GM23248 (cell line): ENCODE data around the gene PYCR2. TPM values are rescaled to one million over a fixed set of nuclear protein-coding genes. Genes with fewer than 3 reads are reported as not detected.

ENCODE experiments used
- DNase-seq: peaks from one replicate; pipeline ENCODE4 v3.0.0-alpha.2; 2015
- H2AFZ ChIP-seq: fragments of 200-600 bp; sonication (generic); 2 replicates; pipeline ENCODE4 v1.6.1; 2016; ENCODE audit warnings: antibody characterized with exemption
- H3F3A ChIP-seq: fragments of 200-600 bp; sonication (generic); 2 replicates; pipeline ENCODE4 v1.6.1; 2016; ENCODE audit warnings: mild to moderate bottlenecking, antibody characterized with exemption, mixed run types; ENCODE audit not compliant: insufficient read depth
- H3K27ac ChIP-seq: fragments of 200-600 bp; sonication (generic); 2 replicates; pipeline ENCODE4 v1.5.1; 2016; ENCODE audit warnings: mild to moderate bottlenecking
- H3K27me3 ChIP-seq: fragments of 200-600 bp; sonication (generic); replicated peaks from 2 replicates; pipeline ENCODE4 v1.6.1; 2016; ENCODE audit warnings: mild to moderate bottlenecking; ENCODE audit not compliant: insufficient read depth
- H3K36me3 ChIP-seq: fragments of 200-600 bp; sonication (generic); 2 replicates; pipeline ENCODE4 v1.6.1; 2016; ENCODE audit warnings: low read depth, mild to moderate bottlenecking
- H3K4me1 ChIP-seq: fragments of 200-600 bp; sonication (generic); 2 replicates; pipeline ENCODE4 v1.6.1; 2016; ENCODE audit warnings: mild to moderate bottlenecking; ENCODE audit not compliant: insufficient read depth
- H3K4me2 ChIP-seq: fragments of 200-600 bp; sonication (generic); one replicate; pipeline ENCODE4 v1.6.1; 2016; ENCODE audit warnings: mild to moderate bottlenecking; ENCODE audit not compliant: unreplicated experiment
- H3K4me3 ChIP-seq: fragments of 200-600 bp; sonication (generic); 2 replicates; pipeline ENCODE4 v1.5.1; 2016; ENCODE audit warnings: mild to moderate bottlenecking
- H3K79me2 ChIP-seq: fragments of 200-600 bp; sonication (generic); 2 replicates; pipeline ENCODE4 v1.6.1; 2016; ENCODE audit warnings: mild to moderate bottlenecking; ENCODE audit not compliant: insufficient read depth
- H3K9ac ChIP-seq: fragments of 200-600 bp; sonication (generic); 2 replicates; pipeline ENCODE4 v1.6.1; 2016; ENCODE audit warnings: mild to moderate bottlenecking
- H3K9me2 ChIP-seq: fragments of 200-600 bp; sonication (generic); 2 replicates; pipeline ENCODE4 v1.6.1; 2016; ENCODE audit warnings: mixed run types, mild to moderate bottlenecking, moderate library complexity; ENCODE audit not compliant: insufficient read depth
- H3K9me3 ChIP-seq: fragments of 200-600 bp; sonication (generic); one replicate; pipeline ENCODE4 v1.6.1; 2017; ENCODE audit warnings: low read depth
- H4K20me1 ChIP-seq: fragments of 200-600 bp; sonication (generic); 2 replicates; pipeline ENCODE4 v1.6.0; 2016; ENCODE audit not compliant: insufficient read depth
- EZH2 ChIP-seq: fragments of 200-600 bp; sonication (generic); IDR thresholded peaks from 2 replicates; pipeline ENCODE4 v1.6.1; 2018; ENCODE audit warnings: antibody characterized with exemption, mild to moderate bottlenecking; ENCODE audit not compliant: insufficient read depth, poor library complexity, severe bottlenecking
- EZH2phosphoT487 ChIP-seq: fragments of 200-600 bp; sonication (generic); IDR thresholded peaks from 2 replicates; pipeline ENCODE4 v1.6.1; 2018; ENCODE audit warnings: antibody characterized with exemption, moderate library complexity, mild to moderate bottlenecking, low read depth; ENCODE audit not compliant: insufficient read depth
- WGBS, 2 experiments: methylation state at CpG; one replicate each; pipeline ENCODE4 v1.1.6; 2015 to 2017; ENCODE audit warnings: low lambda C conversion rate in 2 of 2, low coverage in 1 of 2; ENCODE audit errors: missing lambda C conversion rate in 2 of 2; 5-methylcytosine and 5-hydroxymethylcytosine counted together
- in situ Hi-C: fragments of 300-500 bp; cut with MboI; formaldehyde crosslinking; loops from 2 replicates; pipeline ENCODE4 v1.15.0; 2020
- polyA plus RNA-seq: library from polyadenylated mRNA; unstranded; fragments of >200 nt; fragmentation: Nextera tagmentation; extraction: Ambion mirVana; gene quantifications from 2 replicates; pipeline ENCODE4 v1.2.1, GENCODE V29; 2016
- total RNA-seq: library from RNA; depleted of rRNA; stranded (reverse); fragments of >200 nt; shearing (Covaris generic); gene quantifications from 2 replicates; pipeline ENCODE4 v1.2.3, GENCODE V29; 2014

PYCR2 gene
- total and polyA plus RNA-seq, 2 experiments from 2014 or later: 55.5 to 59.1 TPM

- WGBS, 2 experiments: 67 to 76% methylated on average over 2 of the region's 2 CpGs
- in situ Hi-C loops: no loop called here
- no peaks in the 10 kb centered on the region for H3K27me3 ChIP-seq
These were observed 15.3 kb downstream of the PYCR2 start for GRCh38 chr1:225908773-225909172.

GRCh38 chr1:225908013-225908640 lies 15.9 kb downstream of the PYCR2 start:
- in situ Hi-C loops: no loop called here
- H3K9ac ChIP-seq: no peak overlapping the region
- no peak for DNase-seq
- no peaks in the 10 kb centered on the region for H3K27me3 ChIP-seq
- no peak overlapping the region for H3K4me3 ChIP-seq
- H3K9me3 ChIP-seq: no peaks in the 10 kb centered on the region
- no peak overlapping the region for H3K4me2 ChIP-seq
- H3K9me2 ChIP-seq: no peaks in the 10 kb centered on the region
- no peaks in the 10 kb centered on the region for H3K4me1 ChIP-seq
- no peak overlapping the region for H3K27ac ChIP-seq
- no peaks in the 10 kb centered on the region for H3K79me2 ChIP-seq
- H3K36me3 ChIP-seq: no peaks in the 10 kb centered on the region
- TF ChIP-seq EZH2phosphoT487 (no peak), EZH2 (no peak)
- no peaks in the 10 kb centered on the region for H4K20me1 ChIP-seq
- H2AFZ ChIP-seq: no peak overlapping the region
- no peaks in the 10 kb centered on the region for H3F3A ChIP-seq
- 61 to 64% methylated on average over 5 of the region's 5 CpGs for WGBS, 2 experiments

More at GRCh38 chr1:225908773-225909172, 15.3 kb downstream of the PYCR2 start:
- Histone ChIP-seq H3K4me3 (no peak overlapping the region), H3K27ac (no peak overlapping the region), H2AFZ (no peak overlapping the region), H3K4me1 (no peaks in the 10 kb centered on the region), H3K36me3 (no peaks in the 10 kb centered on the region), H3K4me2 (no peak overlapping the region), H3F3A (no peaks in the 10 kb centered on the region), H4K20me1 (no peaks in the 10 kb centered on the region), H3K9me2 (no peaks in the 10 kb centered on the region), H3K9ac (no peak overlapping the region), H3K9me3 (no peaks in the 10 kb centered on the region), H3K79me2 (no peaks in the 10 kb centered on the region)
- DNase-seq: no peak
- no peak for TF ChIP-seq EZH2
- TF ChIP-seq EZH2phosphoT487: no peak

GRCh38 chr1:225907341-225907740 lies 16.7 kb downstream of the PYCR2 start:
- DNase-seq: no peak
- no peak overlapping the region for H3K27ac ChIP-seq
- H2AFZ ChIP-seq: no peak overlapping the region
- H3K27me3 ChIP-seq: no peaks in the 10 kb centered on the region
- H3K9ac ChIP-seq: no peak overlapping the region
- no peak overlapping the region for H3K4me3 ChIP-seq
- no peaks in the 10 kb centered on the region for H3K4me1 ChIP-seq
- no peak overlapping the region for H3K4me2 ChIP-seq
- H3K9me3 ChIP-seq: no peaks in the 10 kb centered on the region
- 85 to 97% methylated on average over 4 to 7 of the region's 7 CpGs for WGBS, 2 experiments
- no peaks in the 10 kb centered on the region for H3F3A ChIP-seq
- H4K20me1 ChIP-seq: no peaks in the 10 kb centered on the region
- H3K36me3 ChIP-seq: no peaks in the 10 kb centered on the region
- no peaks in the 10 kb centered on the region for H3K79me2 ChIP-seq
- TF ChIP-seq EZH2phosphoT487 (no peak), EZH2 (no peak)
- H3K9me2 ChIP-seq: no peaks in the 10 kb centered on the region
- in situ Hi-C loops: no loop called here

GRCh38 chr1:225906467-225906866 lies 17.6 kb downstream of the PYCR2 start:
- no peaks in the 10 kb centered on the region for H3K9me2 ChIP-seq
- no peaks in the 10 kb centered on the region for H3F3A ChIP-seq
- H3K9me3 ChIP-seq: no peaks in the 10 kb centered on the region
- H4K20me1 ChIP-seq: no peaks in the 10 kb centered on the region
- no peaks in the 10 kb centered on the region for H3K27me3 ChIP-seq
- H3K27ac ChIP-seq: no peak overlapping the region
- no peak for DNase-seq
- no peak overlapping the region for H3K4me2 ChIP-seq
- no peaks in the 10 kb centered on the region for H3K79me2 ChIP-seq
- no peak overlapping the region for H2AFZ ChIP-seq
- TF ChIP-seq EZH2: no peak
- TF ChIP-seq EZH2phosphoT487: no peak
- no peak overlapping the region for H3K4me3 ChIP-seq
- no peak overlapping the region for H3K9ac ChIP-seq
- H3K4me1 ChIP-seq: no peaks in the 10 kb centered on the region
- in situ Hi-C loops: no loop called here
- H3K36me3 ChIP-seq: no peaks in the 10 kb centered on the region
- WGBS, 2 experiments: 76 to 81% methylated on average over 6 of the region's 6 CpGs

GRCh38 chr1:225903623-225904022 lies 20.4 kb downstream of the PYCR2 start:
- Histone ChIP-seq H3K9me3 (no peaks in the 10 kb centered on the region), H3F3A (no peaks in the 10 kb centered on the region), H4K20me1 (no peaks in the 10 kb centered on the region), H3K9ac (no peak overlapping the region), H3K4me3 (no peak overlapping the region), H3K36me3 (no peaks in the 10 kb centered on the region), H3K4me1 (no peaks in the 10 kb centered on the region), H3K27me3 (no peaks in the 10 kb centered on the region), H3K79me2 (no peaks in the 10 kb centered on the region), H2AFZ (no peak overlapping the region), H3K9me2 (no peaks in the 10 kb centered on the region), H3K27ac (no peak overlapping the region), H3K4me2 (no peak overlapping the region)
- 68 to 75% methylated on average over 4 of the region's 4 CpGs for WGBS, 2 experiments
- no peak for TF ChIP-seq EZH2phosphoT487
- no peak for TF ChIP-seq EZH2
- DNase-seq: no peak
- in situ Hi-C loops: no loop called here
